ENCODE measurements around the gene TMEM107. TPM values are rescaled to one million over a fixed set of nuclear protein-coding genes. Genes with fewer than 3 reads are reported as not detected.

The TMEM107 gene
- total RNA-seq, 1 experiment from 2014 or later: 17.2 TPM

- TF ChIP-seq ATF1 (CRISPR knock-in tag; IDR thresholded peaks at IDR 0.05) (no peak), ZNF317 (CRISPR knock-in tag; IDR thresholded peaks at IDR 0.05; ENCODE audit: borderline replicate concordance, low read depth) (no peak)
Observed at GRCh38 chr17:8190506-8190905, 14.3 kb upstream of the TMEM107 start (continued).

GRCh38 chr17:8189711-8190477 is 13.7 kb upstream of the TMEM107 start, which contains the start of gene BORCS6:
Gene BORCS6, minus strand, starts transcription at chr17:8190180. Its CDS starts 40 bp downstream, at chr17:8190140.
- Mint-ChIP-seq H3K27me3 (ENCODE audit: low read depth) (no peaks in the 10 kb centered on the region; the same call in 1 of the 2 replicates), H3K36me3 (no peaks in the 10 kb centered on the region), H3K27ac (peak within 1 kb of the TSS; percentile 78), H3K4me3 (no peak within 1 kb of the TSS), H3K4me1 (peaks cover 7% of the 10 kb centered on the region), H3K9me3 (no peaks in the 10 kb centered on the region)
- ATAC-seq: peak; percentile 56
- ChIA-PET POLR2A (interaction anchor here (0.6 to 2.3 kb wide), 8 partner anchors 20 to 105 kb away, joined by 3 to 16 read pairs (median 4); partner anchors contain the start of genes AURKB, HES7 and SLC25A35), CTCF (interaction anchor here (0.6 to 2.0 kb wide), 16 partner anchors 20 to 599 kb away, joined by 3 to 5 read pairs (median 3); partner anchors contain the start of genes AURKB, CTC1 and SLC25A35)
- peak; percentile 95 for DNase-seq (ENCODE audit: low spot score)
- 0 out of 2 replicates have a peak, but pooled peaks have one; percentile 18 for TF ChIP-seq FOXP4 (CRISPR knock-in tag; IDR thresholded peaks at IDR 0.05)
- TF ChIP-seq ATF1 (CRISPR knock-in tag; IDR thresholded peaks at IDR 0.05): no peak
- TF ChIP-seq MYBL2 (CRISPR knock-in tag; IDR thresholded peaks at IDR 0.05): peak; percentile 65; the same call in 1 of the 2 replicates
- 0 out of 2 replicates have a peak, but pooled peaks have one; percentile 36 for TF ChIP-seq FOXK1 (CRISPR knock-in tag; IDR thresholded peaks at IDR 0.05)
- TF ChIP-seq TEAD4 (CRISPR knock-in tag; IDR thresholded peaks at IDR 0.05): no peak
- TF ChIP-seq NR1H2 (CRISPR knock-in tag; IDR thresholded peaks at IDR 0.05): no peak
- TF ChIP-seq GABPB1 (CRISPR knock-in tag; IDR thresholded peaks at IDR 0.05): no peak
- no peak for TF ChIP-seq NR2C2 (CRISPR knock-in tag; IDR thresholded peaks at IDR 0.05)
- TF ChIP-seq PRDM15 (CRISPR knock-in tag; IDR thresholded peaks at IDR 0.05): peak; percentile 9; the same call in 1 of the 2 replicates
- no peak for TF ChIP-seq SOX15 (CRISPR knock-in tag; IDR thresholded peaks at IDR 0.05)
- peak; percentile 79 for TF ChIP-seq HMGXB4 (CRISPR knock-in tag; IDR thresholded peaks at IDR 0.05)
- TF ChIP-seq, protein P1, sequence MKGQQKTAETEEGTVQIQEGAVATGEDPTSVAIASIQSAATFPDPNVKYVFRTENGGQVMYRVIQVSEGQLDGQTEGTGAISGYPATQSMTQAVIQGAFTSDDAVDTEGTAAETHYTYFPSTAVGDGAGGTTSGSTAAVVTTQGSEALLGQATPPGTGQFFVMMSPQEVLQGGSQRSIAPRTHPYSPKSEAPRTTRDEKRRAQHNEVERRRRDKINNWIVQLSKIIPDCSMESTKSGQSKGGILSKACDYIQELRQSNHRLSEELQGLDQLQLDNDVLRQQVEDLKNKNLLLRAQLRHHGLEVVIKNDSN (CRISPR knock-in tag; IDR thresholded peaks at IDR 0.05): peak; percentile 81
- TF ChIP-seq JAZF1 (CRISPR knock-in tag; IDR thresholded peaks at IDR 0.05): no peak
- TF ChIP-seq ZNF138 (CRISPR knock-in tag; conservative IDR thresholded peaks at IDR 0.05): no peak; the same call in 1 of the 2 replicates
- TF ChIP-seq SP1 (CRISPR knock-in tag; conservative IDR thresholded peaks at IDR 0.05): peak; percentile 82
- TF ChIP-seq TEAD1 (CRISPR knock-in tag; IDR thresholded peaks at IDR 0.05): no peak
- no peak for TF ChIP-seq ZNF423 (CRISPR knock-in tag; IDR thresholded peaks at IDR 0.05)
- TF ChIP-seq NFYB (CRISPR knock-in tag; conservative IDR thresholded peaks at IDR 0.05; ENCODE audit: low read depth): peak; percentile 74
- TF ChIP-seq, protein P2, sequence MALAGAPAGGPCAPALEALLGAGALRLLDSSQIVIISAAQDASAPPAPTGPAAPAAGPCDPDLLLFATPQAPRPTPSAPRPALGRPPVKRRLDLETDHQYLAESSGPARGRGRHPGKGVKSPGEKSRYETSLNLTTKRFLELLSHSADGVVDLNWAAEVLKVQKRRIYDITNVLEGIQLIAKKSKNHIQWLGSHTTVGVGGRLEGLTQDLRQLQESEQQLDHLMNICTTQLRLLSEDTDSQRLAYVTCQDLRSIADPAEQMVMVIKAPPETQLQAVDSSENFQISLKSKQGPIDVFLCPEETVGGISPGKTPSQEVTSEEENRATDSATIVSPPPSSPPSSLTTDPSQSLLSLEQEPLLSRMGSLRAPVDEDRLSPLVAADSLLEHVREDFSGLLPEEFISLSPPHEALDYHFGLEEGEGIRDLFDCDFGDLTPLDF (CRISPR knock-in tag; IDR thresholded peaks at IDR 0.05): no peak
- peak; percentile 77; the same call in 1 of the 2 replicates for TF ChIP-seq FOXP1 (CRISPR knock-in tag; IDR thresholded peaks at IDR 0.05; ENCODE audit: borderline replicate concordance)
- TF ChIP-seq JUN (CRISPR knock-in tag; IDR thresholded peaks at IDR 0.05): no peak
- TF ChIP-seq AR (CRISPR knock-in tag; IDR thresholded peaks at IDR 0.05): no peak
- TF ChIP-seq GTF2I (CRISPR knock-in tag; conservative IDR thresholded peaks at IDR 0.05): no peak

Data from WTC11 (cell line).